Kidney epithelial cell (primary cell): ENCODE data around the gene ZNF222. TPM values are rescaled to one million over a fixed set of nuclear protein-coding genes. Genes with fewer than 3 reads are reported as not detected.

Experiments used
- DNase-seq: peaks from one replicate; pipeline ENCODE4 v3.0.0-alpha.2; 2010; ENCODE audit warnings: low read depth
- H3K27me3 ChIP-seq: 2 replicates; pipeline ENCODE4 v1.6.0; 2011; ENCODE audit warnings: low read length; ENCODE audit not compliant: control insufficient read depth, insufficient read depth
- H3K36me3 ChIP-seq: 2 replicates; pipeline ENCODE4 v1.5.1; 2011; ENCODE audit warnings: low read length; ENCODE audit not compliant: control insufficient read depth, insufficient read depth
- H3K4me3 ChIP-seq: 2 replicates; pipeline ENCODE4 v1.5.1; 2011; ENCODE audit warnings: low read depth, mild to moderate bottlenecking, control low read depth, low read length
- total RNA-seq: library from RNA; depleted of rRNA; stranded (reverse); fragments of >200 nt; gene quantifications from 2 replicates; pipeline ENCODE4 v1.2.3, GENCODE V29; 2015
- TF ChIP-seq, protein P1 (sequence below): IDR thresholded peaks from 2 replicates; pipeline ENCODE4 v1.5.1; 2011; ENCODE audit warnings: mild to moderate bottlenecking, moderate library complexity, low read length, control low read depth, inconsistent platforms; ENCODE audit not compliant: insufficient read depth, poor library complexity, severe bottlenecking

ZNF222 gene
- total RNA-seq, 1 donor from 2014 or later, result 3.3 TPM

DNA sequence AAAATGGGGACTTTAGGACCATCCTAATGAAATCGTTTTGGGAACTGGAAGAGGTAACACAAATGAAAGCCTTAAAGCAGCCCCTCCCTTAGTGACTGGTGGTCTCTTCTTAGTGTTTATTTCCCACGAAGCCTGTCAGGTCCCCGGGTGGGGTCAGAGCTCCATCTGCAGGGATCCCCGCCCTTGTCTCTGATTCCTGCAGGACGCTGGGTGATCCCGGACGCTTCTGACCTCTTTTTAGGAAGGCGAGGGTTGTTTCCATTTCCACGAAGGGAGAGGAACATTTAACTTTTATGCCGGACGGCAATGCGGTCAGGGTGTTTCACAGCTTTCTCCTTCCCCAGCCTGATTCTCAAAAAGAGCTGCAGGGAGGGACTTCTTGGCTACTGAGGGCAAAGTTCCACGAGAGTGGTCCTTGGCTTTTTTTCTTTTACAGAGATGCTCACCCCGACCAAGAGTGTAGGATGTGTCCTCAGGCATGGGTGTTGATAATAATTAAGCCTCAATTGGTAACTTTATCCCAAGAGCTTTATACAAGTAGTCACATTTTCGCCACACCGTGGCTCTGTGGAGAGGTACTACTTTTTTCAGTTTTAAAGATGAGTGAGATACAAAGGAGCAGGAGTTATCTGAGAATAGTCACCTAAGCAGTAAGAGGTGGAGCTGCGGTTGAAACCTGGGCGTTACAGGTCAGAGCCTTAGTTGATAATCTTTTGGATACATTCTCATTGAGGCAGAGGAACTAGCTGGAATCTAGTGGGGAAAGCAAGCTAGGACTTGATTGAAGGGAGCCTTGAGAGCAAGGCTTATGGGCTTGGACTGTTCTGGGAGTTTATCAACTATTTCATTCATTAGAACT, 47.6 kb downstream of the ZNF222 start:
- TF ChIP-seq, protein P1, sequence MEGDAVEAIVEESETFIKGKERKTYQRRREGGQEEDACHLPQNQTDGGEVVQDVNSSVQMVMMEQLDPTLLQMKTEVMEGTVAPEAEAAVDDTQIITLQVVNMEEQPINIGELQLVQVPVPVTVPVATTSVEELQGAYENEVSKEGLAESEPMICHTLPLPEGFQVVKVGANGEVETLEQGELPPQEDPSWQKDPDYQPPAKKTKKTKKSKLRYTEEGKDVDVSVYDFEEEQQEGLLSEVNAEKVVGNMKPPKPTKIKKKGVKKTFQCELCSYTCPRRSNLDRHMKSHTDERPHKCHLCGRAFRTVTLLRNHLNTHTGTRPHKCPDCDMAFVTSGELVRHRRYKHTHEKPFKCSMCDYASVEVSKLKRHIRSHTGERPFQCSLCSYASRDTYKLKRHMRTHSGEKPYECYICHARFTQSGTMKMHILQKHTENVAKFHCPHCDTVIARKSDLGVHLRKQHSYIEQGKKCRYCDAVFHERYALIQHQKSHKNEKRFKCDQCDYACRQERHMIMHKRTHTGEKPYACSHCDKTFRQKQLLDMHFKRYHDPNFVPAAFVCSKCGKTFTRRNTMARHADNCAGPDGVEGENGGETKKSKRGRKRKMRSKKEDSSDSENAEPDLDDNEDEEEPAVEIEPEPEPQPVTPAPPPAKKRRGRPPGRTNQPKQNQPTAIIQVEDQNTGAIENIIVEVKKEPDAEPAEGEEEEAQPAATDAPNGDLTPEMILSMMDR, result no peak
- no peak for DNase-seq
- Histone ChIP-seq H3K4me3 (peak overlapping the region; percentile 53), H3K27me3 (no peaks in the 10 kb centered on the region), H3K36me3 (no peaks in the 10 kb centered on the region)

DNA sequence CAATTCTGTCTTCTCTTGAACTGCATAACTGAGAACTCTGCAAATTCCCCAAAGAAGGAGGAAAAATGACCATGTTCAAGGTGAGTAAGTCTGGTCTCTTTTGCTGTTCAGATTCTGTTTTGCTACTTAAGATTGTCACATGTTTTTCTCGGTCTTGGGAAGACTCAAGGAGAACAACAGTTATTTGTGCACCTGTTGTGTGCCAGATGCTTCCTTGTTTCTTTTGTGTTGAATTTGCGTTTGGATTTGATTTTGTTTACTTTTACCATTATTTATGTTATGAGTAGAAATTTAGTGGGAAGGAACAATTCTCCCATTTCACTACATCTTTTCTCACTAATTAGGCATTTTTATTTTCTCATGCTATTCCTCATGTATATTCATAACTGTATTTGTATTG, 51.1 kb downstream of the ZNF222 start:
- no peaks in the 10 kb centered on the region for H3K36me3 ChIP-seq
- H3K27me3 ChIP-seq, result no peaks in the 10 kb centered on the region
- H3K4me3 ChIP-seq, result no peak overlapping the region
- no peak for DNase-seq
- TF ChIP-seq, protein P1, result no peak

Other genes starting within 250 kb of the ZNF222 start
- 8.8 and 10.8 TPM in 2 replicates for gene KCNN4, start 244.4 kb upstream of the ZNF222 start, total RNA-seq
- gene LYPD5, start 222.9 kb upstream of the ZNF222 start, total RNA-seq, result 0.41 and 0.63 TPM in 2 replicates
- 3.8 and 4.0 TPM in 2 replicates for gene ZNF283, start 198.1 kb upstream of the ZNF222 start, total RNA-seq
- gene ZNF404, start 141.4 kb upstream of the ZNF222 start, total RNA-seq, result 1.0 and 2.7 TPM in 2 replicates
- 10.8 and 12.3 TPM in 2 replicates for gene ZNF45, start 90.1 kb upstream of the ZNF222 start, total RNA-seq
- gene ZNF221, start 74.2 kb upstream of the ZNF222 start, total RNA-seq, result 3.6 and 6.1 TPM in 2 replicates
- gene ZNF155, start 41.2 kb upstream of the ZNF222 start, total RNA-seq, result 4.2 and 5.8 TPM in 2 replicates
- gene ZNF230, start 22.4 kb upstream of the ZNF222 start, total RNA-seq, result 2.7 and 2.9 TPM in 2 replicates
- gene ZNF223, start 26.7 kb downstream of the ZNF222 start, total RNA-seq, result 3.6 and 4.9 TPM in 2 replicates
- gene ZNF284, start 46.8 kb downstream of the ZNF222 start, total RNA-seq, result 1.1 and 1.5 TPM in 2 replicates
- 7.3 and 8.2 TPM in 2 replicates for gene ZNF224, start 69.0 kb downstream of the ZNF222 start, total RNA-seq
- 1.9 and 2.2 TPM in 2 replicates for gene ZNF225, start 88.0 kb downstream of the ZNF222 start, total RNA-seq
- gene ZNF234, start 116.2 kb downstream of the ZNF222 start, total RNA-seq, result 4.7 and 5.7 TPM in 2 replicates
- 11.2 and 26.8 TPM in 2 replicates for gene ZNF226, start 139.7 kb downstream of the ZNF222 start, total RNA-seq
- gene ZNF227, start 187.2 kb downstream of the ZNF222 start, total RNA-seq, result 5.7 and 10.1 TPM in 2 replicates
- gene ZNF233, start 234.5 kb downstream of the ZNF222 start, total RNA-seq, result 0.14 and 0.38 TPM in 2 replicates